Left lung (tissue), 10 donors: ENCODE data around the gene ZNF101. TPM values are rescaled to one million over a fixed set of nuclear protein-coding genes. Genes with fewer than 3 reads are reported as not detected.

Experiments used
- ATAC-seq: fragments of 200-7000 bp; cut with Tn5 transposase; one replicate; pipeline ENCODE4 v1.9.1; 2020; ENCODE audit warnings: moderate library complexity
- DNase-seq, 4 donors: peaks; one replicate each; pipeline ENCODE4 v3.0.0-alpha.2; 2013 to 2020
- H3K27ac ChIP-seq, 2 donors: fragments of 200-600 bp; sonication (generic) in 1 of 2; one replicate each; pipeline versions ENCODE4 v1.5.0 to v1.8.0; 2020 to 2021
- H3K27me3 ChIP-seq, 2 donors: fragments of 200-600 bp; sonication (generic) in 1 of 2; one replicate each; pipeline versions ENCODE4 v1.5.0 to v1.8.0; 2020 to 2021
- H3K36me3 ChIP-seq, 2 donors: fragments of 200-600 bp; sonication (generic) in 1 of 2; one replicate each; pipeline versions ENCODE4 v1.5.0 to v1.8.0; 2020 to 2021
- H3K4me1 ChIP-seq, 2 donors: fragments of 200-600 bp; one replicate each; pipeline ENCODE4 v1.8.0; 2021
- H3K4me3 ChIP-seq, 2 donors: fragments of 200-600 bp; sonication (generic) in 1 of 2; one replicate each; pipeline versions ENCODE4 v1.5.0 to v1.8.0; 2020 to 2021; ENCODE audit warnings: mild to moderate bottlenecking in 1 of 2
- H3K9me3 ChIP-seq, 2 donors: fragments of 200-600 bp; sonication (generic) in 1 of 2; one replicate each; pipeline versions ENCODE4 v1.5.0 to v1.8.0; 2020 to 2021
- intact Hi-C, 2 donors: fragments of 100-400 bp; cut with DNase I; formaldehyde crosslinking; loops; one replicate each; pipeline versions ENCODE4 v1.11.2 to v1.14.2; 2022
- polyA plus RNA-seq, 6 donors: library from polyadenylated mRNA; unstranded; fragments of 120-200 nt; gene quantifications; one replicate each; pipeline ENCODE4 v1.2.1, GENCODE V29; 2013; ENCODE audit not compliant: insufficient read length in 6 of 6
- total RNA-seq, 2 donors: library from RNA; stranded (reverse); fragmentation: NEBNext Ultra II Directional; extraction: Animal tissue kit (Norgen Biotek cat#: 25700); gene quantifications; one replicate each; pipeline ENCODE4 v1.2.1, GENCODE V29; 2021
- TF ChIP-seq, protein P1 (sequence below), 2 donors: fragments of 200-600 bp; sonication (generic) in 1 of 2; IDR thresholded peaks; one replicate each; pipeline versions ENCODE4 v1.5.0 to v1.8.0; 2021; ENCODE audit warnings: antibody characterized with exemption in 2 of 2
- donor health status: DM: no; HTN: yes; CAD: no.
- donor health status: DM: no; HTN: no; CAD: no.

ZNF101 gene
- total and polyA plus RNA-seq, 8 donors: 9.7 to 17.5 (median 13.5) TPM

- intact Hi-C loops: no loop called here
- no peak for DNase-seq
- no peaks in the 10 kb centered on the region for H3K27me3 ChIP-seq
- H3K4me3 ChIP-seq: no peak overlapping the region
- H3K9me3 ChIP-seq: peaks cover 16 to 75% of the 10 kb centered on the region in 2 donors
- H3K36me3 ChIP-seq: peaks cover 0 to 27% of the 10 kb centered on the region in 2 donors
- H3K4me1 ChIP-seq: no peaks in the 10 kb centered on the region
- no peak for ATAC-seq
- H3K27ac ChIP-seq: no peak overlapping the region
- TF ChIP-seq, protein P1, sequence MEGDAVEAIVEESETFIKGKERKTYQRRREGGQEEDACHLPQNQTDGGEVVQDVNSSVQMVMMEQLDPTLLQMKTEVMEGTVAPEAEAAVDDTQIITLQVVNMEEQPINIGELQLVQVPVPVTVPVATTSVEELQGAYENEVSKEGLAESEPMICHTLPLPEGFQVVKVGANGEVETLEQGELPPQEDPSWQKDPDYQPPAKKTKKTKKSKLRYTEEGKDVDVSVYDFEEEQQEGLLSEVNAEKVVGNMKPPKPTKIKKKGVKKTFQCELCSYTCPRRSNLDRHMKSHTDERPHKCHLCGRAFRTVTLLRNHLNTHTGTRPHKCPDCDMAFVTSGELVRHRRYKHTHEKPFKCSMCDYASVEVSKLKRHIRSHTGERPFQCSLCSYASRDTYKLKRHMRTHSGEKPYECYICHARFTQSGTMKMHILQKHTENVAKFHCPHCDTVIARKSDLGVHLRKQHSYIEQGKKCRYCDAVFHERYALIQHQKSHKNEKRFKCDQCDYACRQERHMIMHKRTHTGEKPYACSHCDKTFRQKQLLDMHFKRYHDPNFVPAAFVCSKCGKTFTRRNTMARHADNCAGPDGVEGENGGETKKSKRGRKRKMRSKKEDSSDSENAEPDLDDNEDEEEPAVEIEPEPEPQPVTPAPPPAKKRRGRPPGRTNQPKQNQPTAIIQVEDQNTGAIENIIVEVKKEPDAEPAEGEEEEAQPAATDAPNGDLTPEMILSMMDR (IDR thresholded peaks at IDR 0.05): no peak
Measured at GRCh38 chr19:19721896-19722295, 53.3 kb downstream of the ZNF101 start.

DNA sequence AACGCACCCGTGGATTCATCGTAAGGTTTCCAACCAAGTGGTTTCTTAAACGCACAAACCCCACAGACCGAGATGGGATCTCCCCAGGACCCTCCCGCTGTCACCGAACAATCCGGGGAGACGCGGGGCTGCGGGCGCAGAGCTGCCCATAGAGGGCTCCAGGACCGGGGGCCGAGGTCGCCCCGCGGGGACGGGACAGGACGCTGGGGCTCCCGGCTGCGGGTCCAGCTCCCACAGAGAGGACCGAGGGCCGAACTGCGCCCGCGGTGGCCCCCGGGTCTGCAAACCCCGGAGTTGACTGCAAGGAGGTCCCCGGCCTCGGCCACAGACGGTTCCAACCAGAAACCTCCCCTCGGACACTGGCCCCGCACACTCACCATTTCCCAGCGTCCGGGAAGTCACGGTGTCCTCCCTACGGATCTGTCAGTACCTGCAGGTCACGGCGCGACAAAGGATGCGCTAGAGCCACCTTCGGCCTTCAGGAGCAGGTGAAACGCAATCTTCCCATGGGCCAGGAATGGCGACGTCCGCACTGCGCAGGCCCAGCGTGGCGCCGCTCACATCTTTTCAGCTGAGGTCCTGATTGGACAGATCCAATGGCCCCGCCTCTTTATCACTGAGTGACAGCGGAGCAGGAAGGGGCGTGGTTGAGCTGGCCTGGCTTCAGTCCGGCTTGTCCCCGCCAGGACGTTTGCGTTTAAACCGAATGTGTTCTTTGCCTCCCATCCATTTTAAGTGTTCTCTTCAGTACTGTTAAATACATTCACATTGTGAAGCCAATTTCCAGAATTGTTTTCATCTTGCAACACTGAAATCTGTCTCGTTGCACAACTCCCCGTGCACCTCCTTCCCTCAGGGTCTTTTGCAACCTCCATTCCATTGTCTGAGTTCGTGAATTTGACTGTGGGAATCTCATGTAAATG is 64.2 kb downstream of the ZNF101 start, which contains the start of gene ZNF14:
TSS of gene ZNF14 (minus strand) at position 534 of the 923 bp plus-strand sequence. CDS start at position 380, 154 bp downstream.
- intact Hi-C loops: no loop called here
- H3K27ac ChIP-seq: peak within 1 kb of the TSS; percentile 33 to 70
- H3K36me3 ChIP-seq: peaks cover 0 to 21% of the 10 kb centered on the region in 2 donors
- H3K9me3 ChIP-seq: peaks cover 0 to 43% of the 10 kb centered on the region in 2 donors
- TF ChIP-seq, protein P1 (IDR thresholded peaks at IDR 0.05): no peak
- H3K4me1 ChIP-seq: peaks cover 0 to 11% of the 10 kb centered on the region in 2 donors
- H3K4me3 ChIP-seq: peak within 1 kb of the TSS; percentile 79 to 95
- H3K27me3 ChIP-seq: no peaks in the 10 kb centered on the region
- DNase-seq: peak; percentile 91 to 96 (median 94)
- ATAC-seq: peak; percentile 100

Other genes starting within 250 kb of the ZNF101 start
- 1 to 10 TPM; 1.3 to 1.4 TPM for gene TSSK6, start 153.3 kb upstream of the ZNF101 start, total RNA-seq
- 1 to 10 TPM in 4 of 6 donors, under 1 TPM in 2; 0.67 to 1.4 (median 1.2) TPM for gene TSSK6, start 153.3 kb upstream of the ZNF101 start, polyA plus RNA-seq
- gene NDUFA13, start 152.6 kb upstream of the ZNF101 start, total RNA-seq: 100 to 1,000 TPM; 246 to 303 TPM
- 100 to 1,000 TPM; 169 to 214 (median 208) TPM for gene NDUFA13, start 152.6 kb upstream of the ZNF101 start, polyA plus RNA-seq
- gene YJEFN3, start 139.9 kb upstream of the ZNF101 start, total RNA-seq: 1 to 10 TPM; 2.7 to 3.5 TPM
- gene YJEFN3, start 139.9 kb upstream of the ZNF101 start, polyA plus RNA-seq: 10 to 100 TPM in 5 of 6 donors, 1 to 10 TPM in 1; 8.8 to 13.6 (median 12.3) TPM
- 10 to 100 TPM in 1 of 2 donors, under 1 TPM in 1; 0.31 to 17.8 TPM for gene CILP2, start 130.6 kb upstream of the ZNF101 start, total RNA-seq
- gene CILP2, start 130.6 kb upstream of the ZNF101 start, polyA plus RNA-seq: under 1 TPM; 0.14 to 0.51 (median 0.23) TPM
- 1 to 10 TPM; 1.8 to 3.4 TPM for gene PBX4, start 50.2 kb upstream of the ZNF101 start, total RNA-seq
- 10 to 100 TPM; 14.0 to 22.0 (median 18.0) TPM for gene PBX4, start 50.2 kb upstream of the ZNF101 start, polyA plus RNA-seq
- gene LPAR2, start 40.6 kb upstream of the ZNF101 start, total RNA-seq: 10 to 100 TPM; 16.1 to 36.2 TPM
- 10 to 100 TPM; 39.5 to 60.8 (median 45.5) TPM for gene LPAR2, start 40.6 kb upstream of the ZNF101 start, polyA plus RNA-seq
- 10 to 100 TPM; 21.5 to 57.2 TPM for gene GMIP, start 25.2 kb upstream of the ZNF101 start, total RNA-seq
- 10 to 100 TPM in 5 of 6 donors, 1 to 10 TPM in 1; 9.1 to 12.9 (median 10.7) TPM for gene GMIP, start 25.2 kb upstream of the ZNF101 start, polyA plus RNA-seq
- 10 to 100 TPM; 51.2 to 74.8 TPM for gene ATP13A1, start 5.2 kb upstream of the ZNF101 start, total RNA-seq
- 10 to 100 TPM; 39.3 to 59.2 (median 43.3) TPM for gene ATP13A1, start 5.2 kb upstream of the ZNF101 start, polyA plus RNA-seq
- gene ZNF14, start 64.3 kb downstream of the ZNF101 start, total RNA-seq: 1 to 10 TPM; 4.7 to 4.8 TPM
- gene ZNF14, start 64.3 kb downstream of the ZNF101 start, polyA plus RNA-seq: 10 to 100 TPM; 10.8 to 15.3 (median 13.2) TPM
- 10 to 100 TPM; 16.8 to 18.6 TPM for gene ZNF506, start 152.9 kb downstream of the ZNF101 start, total RNA-seq
- 10 to 100 TPM; 33.7 to 45.0 (median 42.2) TPM for gene ZNF506, start 152.9 kb downstream of the ZNF101 start, polyA plus RNA-seq
- gene ZNF253, start 197.0 kb downstream of the ZNF101 start, total RNA-seq: 10 to 100 TPM in 1 of 2 donors, 1 to 10 TPM in 1; 9.1 to 11.4 TPM
- gene ZNF253, start 197.0 kb downstream of the ZNF101 start, polyA plus RNA-seq: 10 to 100 TPM; 27.6 to 36.8 (median 33.9) TPM
- gene ZNF93, start 232.1 kb downstream of the ZNF101 start, total RNA-seq: 1 to 10 TPM; 6.2 to 8.3 TPM
- gene ZNF93, start 232.1 kb downstream of the ZNF101 start, polyA plus RNA-seq: 10 to 100 TPM; 14.0 to 19.4 (median 16.5) TPM